ENCODE data around the gene CEL.

DNA sequence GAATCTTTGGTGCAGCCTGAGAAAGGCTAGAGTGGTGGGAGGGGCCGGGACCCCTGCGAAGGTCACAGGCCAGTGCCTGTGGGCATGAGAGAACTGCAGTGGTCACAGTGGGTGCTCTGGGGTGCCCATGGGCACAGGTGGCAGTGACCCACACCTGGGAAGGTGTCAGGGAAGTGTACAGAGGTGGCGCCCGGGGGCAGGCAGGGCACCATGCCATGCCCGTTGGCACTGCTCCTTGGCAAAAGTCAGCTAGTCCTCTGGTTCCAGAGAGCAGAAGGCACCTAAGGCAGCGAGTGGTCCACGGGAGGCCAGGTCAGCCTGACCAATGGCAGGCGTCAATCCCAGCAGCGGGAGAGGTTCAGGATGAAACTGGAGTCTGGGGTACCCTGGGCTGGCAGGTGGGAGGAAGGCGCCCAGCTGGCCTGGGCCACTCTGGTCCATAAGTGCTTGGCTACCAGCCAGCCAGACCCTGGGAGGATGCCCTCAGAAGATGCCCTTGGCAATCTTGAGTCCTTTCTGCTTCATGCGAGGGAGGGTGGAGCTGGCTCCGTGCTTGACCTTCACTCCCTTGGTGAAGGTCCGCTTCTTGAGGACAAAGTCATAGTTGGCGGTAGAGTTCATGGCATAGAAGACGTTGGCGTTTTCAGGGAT lies 36.4 kb downstream of the CEL start:
- TF ChIP-seq, protein P1, sequence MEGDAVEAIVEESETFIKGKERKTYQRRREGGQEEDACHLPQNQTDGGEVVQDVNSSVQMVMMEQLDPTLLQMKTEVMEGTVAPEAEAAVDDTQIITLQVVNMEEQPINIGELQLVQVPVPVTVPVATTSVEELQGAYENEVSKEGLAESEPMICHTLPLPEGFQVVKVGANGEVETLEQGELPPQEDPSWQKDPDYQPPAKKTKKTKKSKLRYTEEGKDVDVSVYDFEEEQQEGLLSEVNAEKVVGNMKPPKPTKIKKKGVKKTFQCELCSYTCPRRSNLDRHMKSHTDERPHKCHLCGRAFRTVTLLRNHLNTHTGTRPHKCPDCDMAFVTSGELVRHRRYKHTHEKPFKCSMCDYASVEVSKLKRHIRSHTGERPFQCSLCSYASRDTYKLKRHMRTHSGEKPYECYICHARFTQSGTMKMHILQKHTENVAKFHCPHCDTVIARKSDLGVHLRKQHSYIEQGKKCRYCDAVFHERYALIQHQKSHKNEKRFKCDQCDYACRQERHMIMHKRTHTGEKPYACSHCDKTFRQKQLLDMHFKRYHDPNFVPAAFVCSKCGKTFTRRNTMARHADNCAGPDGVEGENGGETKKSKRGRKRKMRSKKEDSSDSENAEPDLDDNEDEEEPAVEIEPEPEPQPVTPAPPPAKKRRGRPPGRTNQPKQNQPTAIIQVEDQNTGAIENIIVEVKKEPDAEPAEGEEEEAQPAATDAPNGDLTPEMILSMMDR (IDR thresholded peaks at IDR 0.05; ENCODE audit: low read depth, low read length), result no peak
- TF ChIP-seq, protein P2, sequence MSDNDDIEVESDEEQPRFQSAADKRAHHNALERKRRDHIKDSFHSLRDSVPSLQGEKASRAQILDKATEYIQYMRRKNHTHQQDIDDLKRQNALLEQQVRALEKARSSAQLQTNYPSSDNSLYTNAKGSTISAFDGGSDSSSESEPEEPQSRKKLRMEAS (IDR thresholded peaks at IDR 0.05; ENCODE audit: low read depth, low read length), result no peak
- TF ChIP-seq POLR2A (IDR thresholded peaks at IDR 0.05; ENCODE audit: extremely low read depth, insufficient read length) (no peak), MYC (IDR thresholded peaks at IDR 0.05; ENCODE audit: low read depth, low read length) (no peak)
